HepG2 (cell line): ENCODE measurements around the gene EFCAB11. TPM values are rescaled to one million over a fixed set of nuclear protein-coding genes. Genes with fewer than 3 reads are reported as not detected.

Experiments used
- ATAC-seq: fragments of 200-7000 bp; cut with Tn5 transposase; 3 replicates; pipeline ENCODE4 v1.9.1; 2020; ENCODE audit warnings: mild to moderate bottlenecking, moderate library complexity
- BruUV-seq: library from RNA; stranded (reverse); fragments of 400-500 nt; replicated peaks from 2 replicates; lab custom pipeline; 2021; lab: Mats Ljungman, UMichigan
- CTCF ChIA-PET: fragments of 300-600 bp; formaldehyde crosslinking; extraction: SDS; loops from one replicate; lab custom pipeline; 2021; ENCODE audit warnings: low total read pairs, inconsistent platforms, low intra/inter-chr PET ratio; lab: Yijun Ruan, JAX
- POLR2A ChIA-PET: fragments of 350-600 bp; sonication (Branson Sonifier 250); formaldehyde crosslinking; loops from one replicate; lab custom pipeline; 2020; ENCODE audit warnings: antibody characterized with exemption, inconsistent platforms; lab: Yijun Ruan, JAX
- DNase-seq: peaks from one replicate; pipeline ENCODE4 v3.0.0-alpha.2; 2015; ENCODE audit warnings: low spot score
- FAIRE-seq: peaks from 3 replicates; lab custom pipeline; 2011; peaks lifted over from hg19 to GRCh38; lab: Jason Lieb, UNC
- H2AFZ ChIP-seq: one replicate; pipeline ENCODE4 v1.6.1; 2011; ENCODE audit warnings: low read length, inconsistent platforms
- H3K27ac ChIP-seq: fragments of 300-600 bp; 3 replicates; pipeline ENCODE4 v1.8.0; 2011; ENCODE audit warnings: mixed run types, mild to moderate bottlenecking, mixed read lengths, low read length, inconsistent platforms; ENCODE audit not compliant: insufficient read depth; ENCODE audit errors: extremely low read length
- H3K27me3 ChIP-seq, 2 experiments: fragments of 200-600 bp in 1 of 2; 2 replicates in 1 of 2; 3 replicates in 1 of 2; pipeline versions ENCODE4 v1.6.0 to v1.8.0; 2011; ENCODE audit warnings: low read length in 2 of 2, mild to moderate bottlenecking in 2 of 2, moderate library complexity in 2 of 2, inconsistent platforms in 1 of 2; ENCODE audit not compliant: insufficient read depth in 2 of 2, control insufficient read depth in 1 of 2
- H3K36me3 ChIP-seq, 2 experiments: fragments of 200-600 bp in 1 of 2; replicated peaks in 1 of 2; 2 replicates in 1 of 2; 3 replicates in 1 of 2; pipeline versions ENCODE4 v1.5.1 to v1.8.0; 2011; ENCODE audit warnings: low read length in 2 of 2, inconsistent platforms in 1 of 2; ENCODE audit not compliant: insufficient read depth in 2 of 2, control insufficient read depth in 1 of 2
- H3K4me1 ChIP-seq: 2 replicates; pipeline ENCODE4 v1.5.1; 2012; ENCODE audit warnings: low read length, inconsistent platforms; ENCODE audit not compliant: insufficient read depth
- H3K4me2 ChIP-seq: 2 replicates; pipeline ENCODE4 v1.6.0; 2011; ENCODE audit warnings: low read depth, low read length, inconsistent platforms
- H3K4me3 ChIP-seq, 3 experiments: fragments of 200-600 bp in 1 of 3; sonication (generic), shearing (Covaris generic) in 1 of 3; replicated peaks in 1 of 3; 2 replicates each; pipeline ENCODE4 v1.5.1; 2011 to 2016; ENCODE audit warnings: low read length in 3 of 3, inconsistent platforms in 2 of 3, low read depth in 2 of 3, mild to moderate bottlenecking in 2 of 3, control low read depth in 1 of 3, mixed read lengths in 1 of 3; ENCODE audit not compliant: insufficient read depth in 1 of 3
- H3K79me2 ChIP-seq: one replicate; pipeline ENCODE4 v1.6.1; 2011; ENCODE audit warnings: low read length, inconsistent platforms; ENCODE audit not compliant: insufficient read depth
- H3K9ac ChIP-seq: 2 replicates; pipeline ENCODE4 v1.6.0; 2011; ENCODE audit warnings: mild to moderate bottlenecking, low read depth, low read length, inconsistent platforms; ENCODE audit not compliant: insufficient read depth
- H3K9me3 ChIP-seq: 2 replicates; pipeline ENCODE4 v1.5.1; 2012; ENCODE audit warnings: mild to moderate bottlenecking, low read length
- H4K20me1 ChIP-seq: 2 replicates; pipeline ENCODE4 v1.6.0; 2011; ENCODE audit warnings: inconsistent platforms, mild to moderate bottlenecking, low read length, moderate library complexity; ENCODE audit not compliant: insufficient read depth
- ETS1 ChIP-seq: sonication (generic); formaldehyde crosslinking; IDR thresholded peaks from 2 replicates; pipeline ENCODE4 v1.4.0; 2020; ENCODE audit warnings: missing genetic modification reagents
- FOXC1 ChIP-seq: sonication (generic); formaldehyde crosslinking; IDR thresholded peaks from 2 replicates; pipeline ENCODE4 v1.8.0; 2022; ENCODE audit warnings: mild to moderate bottlenecking, missing genetic modification reagents, borderline replicate concordance
- HMGXB3 ChIP-seq: sonication (generic); formaldehyde crosslinking; IDR thresholded peaks from 2 replicates; pipeline ENCODE4 v1.4.0; 2020; ENCODE audit warnings: missing genetic modification reagents, borderline replicate concordance
- KDM4B ChIP-seq: sonication (generic); formaldehyde crosslinking; IDR thresholded peaks from 2 replicates; pipeline ENCODE4 v1.4.0; 2020; ENCODE audit warnings: missing genetic modification reagents
- KDM6A ChIP-seq: IDR thresholded peaks from 2 replicates; pipeline ENCODE4 v1.6.1; 2016; ENCODE audit warnings: low read depth
- NFYC ChIP-seq: IDR thresholded peaks from 2 replicates; pipeline ENCODE4 v1.6.1; 2016; ENCODE audit warnings: missing genetic modification reagents, missing compliant biosample characterization
- SOX6 ChIP-seq, 2 experiments: fragments of 450-650 bp in 1 of 2; sonication (generic) in 1 of 2; formaldehyde crosslinking in 1 of 2; IDR thresholded peaks; 2 replicates each; pipeline versions ENCODE4 v1.4.0 to v1.6.1; 2017 to 2020; ENCODE audit warnings: antibody characterized with exemption in 1 of 2, mild to moderate bottlenecking in 1 of 2, missing genetic modification reagents in 1 of 2
- SPEN ChIP-seq: sonication (generic); formaldehyde crosslinking; IDR thresholded peaks from 2 replicates; pipeline ENCODE4 v1.5.1; 2020; ENCODE audit warnings: low read depth, mild to moderate bottlenecking, missing genetic modification reagents
- ZNF234 ChIP-seq: sonication (generic); formaldehyde crosslinking; conservative IDR thresholded peaks from 2 replicates; pipeline ENCODE4 v1.5.1; 2020; ENCODE audit warnings: mild to moderate bottlenecking, missing genetic modification reagents
- ZNF430 ChIP-seq: sonication (generic); formaldehyde crosslinking; IDR thresholded peaks from 2 replicates; pipeline ENCODE4 v1.9.0; 2021; ENCODE audit warnings: mild to moderate bottlenecking, missing genetic modification reagents
- ZNF598 ChIP-seq: sonication (generic); formaldehyde crosslinking; IDR thresholded peaks from 2 replicates; pipeline ENCODE4 v1.5.1; 2020; ENCODE audit warnings: mild to moderate bottlenecking, missing genetic modification reagents, borderline replicate concordance
- ZNF670 ChIP-seq: sonication (generic); formaldehyde crosslinking; IDR thresholded peaks from 2 replicates; pipeline ENCODE4 v1.8.0; 2022; ENCODE audit warnings: mild to moderate bottlenecking, missing genetic modification reagents, borderline replicate concordance
- WGBS: methylation state at CpG from one replicate; pipeline ENCODE4 v1.1.6; 2017; ENCODE audit warnings: low lambda C conversion rate; 5-methylcytosine and 5-hydroxymethylcytosine counted together
- in situ Hi-C: cut with HindIII; loops from 2 replicates; pipeline ENCODE4 v1.10.0; 2017; ENCODE audit warnings: low pct_unique_long_range_greater_than_20kb; ENCODE audit not compliant: extremely low pct_ligation_motif_present
- intact Hi-C: fragments of 100-400 bp; cut with micrococcal nuclease; formaldehyde crosslinking; loops from one replicate; pipeline ENCODE4 v1.10.0; 2022; ENCODE audit not compliant: unreplicated experiment
- polyA plus RNA-seq, 8 experiments: library from polyadenylated mRNA; depleted of rRNA in 3 of 8; stranded (reverse) in 7 of 8; unstranded in 1 of 8; fragments of >200 nt; fragmentation: Illumina TruSeq in 4 of 8; extraction: Trizol in 4 of 8; gene quantifications; 2 replicates each; pipeline versions ENCODE4 v1.2.1 to v1.2.3, GENCODE V29; 2011 to 2016; ENCODE audit warnings: low read depth in 4 of 8, missing spikeins in 1 of 8, mixed read lengths in 1 of 8; ENCODE audit not compliant: insufficient read depth in 1 of 8
- total RNA-seq, 5 experiments: library from RNA; depleted of rRNA; stranded (reverse); fragments of >200 nt; fragmentation: Illumina TruSeq; extraction: Trizol; gene quantifications; 2 replicates each; pipeline ENCODE4 v1.2.3, GENCODE V29; 2016; ENCODE audit warnings: low read depth in 1 of 5
- TF ChIP-seq, protein P1 (sequence below): sonication (generic); formaldehyde crosslinking; IDR thresholded peaks from 2 replicates; pipeline ENCODE4 v1.4.0; 2020; ENCODE audit warnings: missing genetic modification reagents
- TF ChIP-seq, protein P2 (sequence below): sonication (generic); formaldehyde crosslinking; IDR thresholded peaks from 2 replicates; pipeline ENCODE4 v1.4.0; 2020; ENCODE audit warnings: mild to moderate bottlenecking, missing genetic modification reagents, borderline replicate concordance

EFCAB11 gene
- total and polyA plus RNA-seq, 2 of the 13 experiments (the other 11 are each of a cell fraction or from before 2014, with no cell fraction given) = 8.2 to 31.5 TPM

DNA sequence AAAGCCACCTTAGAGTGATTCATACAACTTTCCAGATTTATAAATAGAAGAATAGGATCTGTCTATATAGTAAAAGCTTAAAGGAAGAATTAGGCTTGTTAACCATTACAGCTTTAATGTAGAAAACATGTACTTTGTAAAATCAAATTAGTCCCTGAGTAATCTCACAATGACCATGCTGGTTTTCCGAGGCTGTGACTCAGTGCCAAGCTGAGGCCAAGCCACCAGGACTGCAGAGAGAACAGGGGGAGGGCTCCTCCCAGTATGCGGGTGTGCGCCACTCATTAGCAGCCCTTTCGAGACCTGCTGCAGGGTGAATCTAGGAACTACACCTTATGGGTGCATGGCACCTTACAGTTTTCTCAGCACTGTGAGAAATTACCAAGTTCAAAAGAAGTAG lies 167.0 kb downstream of the EFCAB11 start:
- in situ Hi-C loops (loop anchor here (10.0 kb wide), 1 partner anchor 117 kb away; no protein-coding TSS in a partner anchor), intact Hi-C loops (no loop called here)
- DNase-seq (no peak), FAIRE-seq (no peak), ATAC-seq (no peak)
- CTCF ChIA-PET = no interaction called here
- Histone ChIP-seq H3K9me3 (no peaks in the 10 kb centered on the region), H3K9ac (no peak overlapping the region), H3K4me3 (no peak overlapping the region), H3K4me2 (no peak overlapping the region), H3K79me2 (no peaks in the 10 kb centered on the region), H3K36me3 (no peaks in the 10 kb centered on the region), H3K27me3 (no peaks in the 10 kb centered on the region), H4K20me1 (no peaks in the 10 kb centered on the region), H2AFZ (no peak overlapping the region), H3K4me1 (no peaks in the 10 kb centered on the region), H3K27ac (no peak overlapping the region)
- 90% methylated on average over 2 of the region's 4 CpGs for WGBS
- no TSS peak for BruUV-seq
- POLR2A ChIA-PET = no interaction called here
- no peak for TF ChIP-seq NFYC (CRISPR knock-in tag)
- no peak for TF ChIP-seq ETS1 (CRISPR knock-in tag)
- no peak for TF ChIP-seq KDM6A (CRISPR knock-in tag)
- TF ChIP-seq KDM4B = no peak
- TF ChIP-seq FOXC1 (CRISPR knock-in tag) = no peak
- TF ChIP-seq, protein P1, sequence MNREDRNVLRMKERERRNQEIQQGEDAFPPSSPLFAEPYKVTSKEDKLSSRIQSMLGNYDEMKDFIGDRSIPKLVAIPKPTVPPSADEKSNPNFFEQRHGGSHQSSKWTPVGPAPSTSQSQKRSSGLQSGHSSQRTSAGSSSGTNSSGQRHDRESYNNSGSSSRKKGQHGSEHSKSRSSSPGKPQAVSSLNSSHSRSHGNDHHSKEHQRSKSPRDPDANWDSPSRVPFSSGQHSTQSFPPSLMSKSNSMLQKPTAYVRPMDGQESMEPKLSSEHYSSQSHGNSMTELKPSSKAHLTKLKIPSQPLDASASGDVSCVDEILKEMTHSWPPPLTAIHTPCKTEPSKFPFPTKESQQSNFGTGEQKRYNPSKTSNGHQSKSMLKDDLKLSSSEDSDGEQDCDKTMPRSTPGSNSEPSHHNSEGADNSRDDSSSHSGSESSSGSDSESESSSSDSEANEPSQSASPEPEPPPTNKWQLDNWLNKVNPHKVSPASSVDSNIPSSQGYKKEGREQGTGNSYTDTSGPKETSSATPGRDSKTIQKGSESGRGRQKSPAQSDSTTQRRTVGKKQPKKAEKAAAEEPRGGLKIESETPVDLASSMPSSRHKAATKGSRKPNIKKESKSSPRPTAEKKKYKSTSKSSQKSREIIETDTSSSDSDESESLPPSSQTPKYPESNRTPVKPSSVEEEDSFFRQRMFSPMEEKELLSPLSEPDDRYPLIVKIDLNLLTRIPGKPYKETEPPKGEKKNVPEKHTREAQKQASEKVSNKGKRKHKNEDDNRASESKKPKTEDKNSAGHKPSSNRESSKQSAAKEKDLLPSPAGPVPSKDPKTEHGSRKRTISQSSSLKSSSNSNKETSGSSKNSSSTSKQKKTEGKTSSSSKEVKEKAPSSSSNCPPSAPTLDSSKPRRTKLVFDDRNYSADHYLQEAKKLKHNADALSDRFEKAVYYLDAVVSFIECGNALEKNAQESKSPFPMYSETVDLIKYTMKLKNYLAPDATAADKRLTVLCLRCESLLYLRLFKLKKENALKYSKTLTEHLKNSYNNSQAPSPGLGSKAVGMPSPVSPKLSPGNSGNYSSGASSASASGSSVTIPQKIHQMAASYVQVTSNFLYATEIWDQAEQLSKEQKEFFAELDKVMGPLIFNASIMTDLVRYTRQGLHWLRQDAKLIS (CRISPR knock-in tag) = no peak
- no peak for TF ChIP-seq ZNF670 (CRISPR knock-in tag)
- no peak for TF ChIP-seq ZNF430 (CRISPR knock-in tag)
- no peak for TF ChIP-seq ZNF234
- no peak for TF ChIP-seq SPEN (CRISPR knock-in tag)
- TF ChIP-seq, protein P2, sequence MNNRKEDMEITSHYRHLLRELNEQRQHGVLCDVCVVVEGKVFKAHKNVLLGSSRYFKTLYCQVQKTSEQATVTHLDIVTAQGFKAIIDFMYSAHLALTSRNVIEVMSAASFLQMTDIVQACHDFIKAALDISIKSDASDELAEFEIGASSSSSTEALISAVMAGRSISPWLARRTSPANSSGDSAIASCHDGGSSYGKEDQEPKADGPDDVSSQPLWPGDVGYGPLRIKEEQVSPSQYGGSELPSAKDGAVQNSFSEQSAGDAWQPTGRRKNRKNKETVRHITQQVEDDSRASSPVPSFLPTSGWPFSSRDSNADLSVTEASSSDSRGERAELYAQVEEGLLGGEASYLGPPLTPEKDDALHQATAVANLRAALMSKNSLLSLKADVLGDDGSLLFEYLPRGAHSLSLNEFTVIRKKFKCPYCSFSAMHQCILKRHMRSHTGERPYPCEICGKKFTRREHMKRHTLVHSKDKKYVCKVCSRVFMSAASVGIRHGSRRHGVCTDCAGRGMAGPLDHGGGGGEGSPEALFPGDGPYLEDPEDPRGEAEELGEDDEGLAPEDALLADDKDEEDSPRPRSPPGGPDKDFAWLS (CRISPR knock-in tag) = no peak
- no peak for TF ChIP-seq HMGXB3 (CRISPR knock-in tag)
- no peak for TF ChIP-seq SOX6 (IDR thresholded peaks at IDR 0.05)
- no peak for TF ChIP-seq SOX6 (CRISPR knock-in tag; IDR thresholded peaks at IDR 0.05)
- TF ChIP-seq ZNF598 (CRISPR knock-in tag) = no peak
